GM23248 (cell line): ENCODE data around the gene CRISPLD2. TPM values are rescaled to one million over a fixed set of nuclear protein-coding genes. Genes with fewer than 3 reads are reported as not detected.

Experiments
- DNase-seq: peaks from one replicate; pipeline ENCODE4 v3.0.0-alpha.2; 2015
- H2AFZ ChIP-seq: fragments of 200-600 bp; sonication (generic); 2 replicates; pipeline ENCODE4 v1.6.1; 2016; ENCODE audit warnings: antibody characterized with exemption
- H3F3A ChIP-seq: fragments of 200-600 bp; sonication (generic); 2 replicates; pipeline ENCODE4 v1.6.1; 2016; ENCODE audit warnings: mild to moderate bottlenecking, antibody characterized with exemption, mixed run types; ENCODE audit not compliant: insufficient read depth
- H3K27ac ChIP-seq: fragments of 200-600 bp; sonication (generic); 2 replicates; pipeline ENCODE4 v1.5.1; 2016; ENCODE audit warnings: mild to moderate bottlenecking
- H3K27me3 ChIP-seq: fragments of 200-600 bp; sonication (generic); replicated peaks from 2 replicates; pipeline ENCODE4 v1.6.1; 2016; ENCODE audit warnings: mild to moderate bottlenecking; ENCODE audit not compliant: insufficient read depth
- H3K36me3 ChIP-seq: fragments of 200-600 bp; sonication (generic); 2 replicates; pipeline ENCODE4 v1.6.1; 2016; ENCODE audit warnings: low read depth, mild to moderate bottlenecking
- H3K4me1 ChIP-seq: fragments of 200-600 bp; sonication (generic); 2 replicates; pipeline ENCODE4 v1.6.1; 2016; ENCODE audit warnings: mild to moderate bottlenecking; ENCODE audit not compliant: insufficient read depth
- H3K4me2 ChIP-seq: fragments of 200-600 bp; sonication (generic); one replicate; pipeline ENCODE4 v1.6.1; 2016; ENCODE audit warnings: mild to moderate bottlenecking; ENCODE audit not compliant: unreplicated experiment
- H3K4me3 ChIP-seq: fragments of 200-600 bp; sonication (generic); 2 replicates; pipeline ENCODE4 v1.5.1; 2016; ENCODE audit warnings: mild to moderate bottlenecking
- H3K79me2 ChIP-seq: fragments of 200-600 bp; sonication (generic); 2 replicates; pipeline ENCODE4 v1.6.1; 2016; ENCODE audit warnings: mild to moderate bottlenecking; ENCODE audit not compliant: insufficient read depth
- H3K9ac ChIP-seq: fragments of 200-600 bp; sonication (generic); 2 replicates; pipeline ENCODE4 v1.6.1; 2016; ENCODE audit warnings: mild to moderate bottlenecking
- H3K9me2 ChIP-seq: fragments of 200-600 bp; sonication (generic); 2 replicates; pipeline ENCODE4 v1.6.1; 2016; ENCODE audit warnings: mixed run types, mild to moderate bottlenecking, moderate library complexity; ENCODE audit not compliant: insufficient read depth
- H3K9me3 ChIP-seq: fragments of 200-600 bp; sonication (generic); one replicate; pipeline ENCODE4 v1.6.1; 2017; ENCODE audit warnings: low read depth
- H4K20me1 ChIP-seq: fragments of 200-600 bp; sonication (generic); 2 replicates; pipeline ENCODE4 v1.6.0; 2016; ENCODE audit not compliant: insufficient read depth
- EZH2 ChIP-seq: fragments of 200-600 bp; sonication (generic); IDR thresholded peaks from 2 replicates; pipeline ENCODE4 v1.6.1; 2018; ENCODE audit warnings: antibody characterized with exemption, mild to moderate bottlenecking; ENCODE audit not compliant: insufficient read depth, poor library complexity, severe bottlenecking
- EZH2phosphoT487 ChIP-seq: fragments of 200-600 bp; sonication (generic); IDR thresholded peaks from 2 replicates; pipeline ENCODE4 v1.6.1; 2018; ENCODE audit warnings: antibody characterized with exemption, moderate library complexity, mild to moderate bottlenecking, low read depth; ENCODE audit not compliant: insufficient read depth
- WGBS, 2 experiments: methylation state at CpG; one replicate each; pipeline ENCODE4 v1.1.6; 2015 to 2017; ENCODE audit warnings: low lambda C conversion rate in 2 of 2, low coverage in 1 of 2; ENCODE audit errors: missing lambda C conversion rate in 2 of 2; 5-methylcytosine and 5-hydroxymethylcytosine counted together
- in situ Hi-C: fragments of 300-500 bp; cut with MboI; formaldehyde crosslinking; loops from 2 replicates; pipeline ENCODE4 v1.15.0; 2020
- polyA plus RNA-seq: library from polyadenylated mRNA; unstranded; fragments of >200 nt; fragmentation: Nextera tagmentation; extraction: Ambion mirVana; gene quantifications from 2 replicates; pipeline ENCODE4 v1.2.1, GENCODE V29; 2016
- total RNA-seq: library from RNA; depleted of rRNA; stranded (reverse); fragments of >200 nt; shearing (Covaris generic); gene quantifications from 2 replicates; pipeline ENCODE4 v1.2.3, GENCODE V29; 2014

The CRISPLD2 gene
- total and polyA plus RNA-seq, 2 experiments from 2014 or later = 21.5 to 36.3 TPM

- in situ Hi-C loops = no loop called here
Measured at GRCh38 chr16:84925773-84926372, 106.1 kb downstream of the CRISPLD2 start.

GRCh38 chr16:84926462-84926861 lies 106.7 kb downstream of the CRISPLD2 start:
- in situ Hi-C loops = no loop called here

More at GRCh38 chr16:84925773-84926372, 106.1 kb downstream of the CRISPLD2 start:
- H3K9me3 ChIP-seq = no peaks in the 10 kb centered on the region
- TF ChIP-seq EZH2 (no peak), EZH2phosphoT487 (no peak)
- H3K4me1 ChIP-seq = peaks cover 18% of the 10 kb centered on the region
- no peak overlapping the region for H3K4me3 ChIP-seq
- H3K79me2 ChIP-seq = no peaks in the 10 kb centered on the region
- no peak overlapping the region for H3K4me2 ChIP-seq
- no peak overlapping the region for H3K9ac ChIP-seq
- no peaks in the 10 kb centered on the region for H4K20me1 ChIP-seq
- DNase-seq = no peak
- no peaks in the 10 kb centered on the region for H3K27me3 ChIP-seq
- 65 to 66% methylated on average over 19 of the region's 19 CpGs for WGBS, 2 experiments
- no peaks in the 10 kb centered on the region for H3K9me2 ChIP-seq
- no peak overlapping the region for H2AFZ ChIP-seq
- H3K27ac ChIP-seq = no peak overlapping the region
- H3F3A ChIP-seq = no peaks in the 10 kb centered on the region; the same call in 1 of the 2 replicates
- no peaks in the 10 kb centered on the region for H3K36me3 ChIP-seq

GRCh38 chr16:84927621-84928591 lies 108.1 kb downstream of the CRISPLD2 start:
- no peaks in the 10 kb centered on the region for H3K27me3 ChIP-seq
- no peak overlapping the region for H3K4me3 ChIP-seq
- 75 to 80% methylated on average over 29 to 32 of the region's 34 CpGs for WGBS, 2 experiments
- no peaks in the 10 kb centered on the region; the same call in 1 of the 2 replicates for H3F3A ChIP-seq
- H3K9me2 ChIP-seq = no peaks in the 10 kb centered on the region
- no peaks in the 10 kb centered on the region for H4K20me1 ChIP-seq
- TF ChIP-seq EZH2 = no peak
- TF ChIP-seq EZH2phosphoT487 = no peak
- H3K4me1 ChIP-seq = peaks cover 18% of the 10 kb centered on the region
- H3K9ac ChIP-seq = no peak overlapping the region
- DNase-seq = no peak
- no peaks in the 10 kb centered on the region for H3K36me3 ChIP-seq
- H3K79me2 ChIP-seq = no peaks in the 10 kb centered on the region
- H3K4me2 ChIP-seq = no peak overlapping the region
- 0 out of 2 replicates have a peak overlapping the region, but pooled peaks have one; percentile 19 for H2AFZ ChIP-seq
- H3K27ac ChIP-seq = no peak overlapping the region
- H3K9me3 ChIP-seq = no peaks in the 10 kb centered on the region
- in situ Hi-C loops = no loop called here

More at GRCh38 chr16:84926462-84926861, 106.7 kb downstream of the CRISPLD2 start:
- H3K79me2 ChIP-seq = no peaks in the 10 kb centered on the region
- H2AFZ ChIP-seq = no peak overlapping the region
- no peaks in the 10 kb centered on the region; the same call in 1 of the 2 replicates for H3F3A ChIP-seq
- DNase-seq = no peak
- H3K4me1 ChIP-seq = peaks cover 18% of the 10 kb centered on the region
- no peaks in the 10 kb centered on the region for H3K27me3 ChIP-seq
- H3K4me3 ChIP-seq = no peak overlapping the region
- no peak overlapping the region for H3K4me2 ChIP-seq
- TF ChIP-seq EZH2phosphoT487 = no peak
- TF ChIP-seq EZH2 = no peak
- H4K20me1 ChIP-seq = no peaks in the 10 kb centered on the region
- H3K27ac ChIP-seq = no peak overlapping the region
- H3K36me3 ChIP-seq = no peaks in the 10 kb centered on the region
- no peak overlapping the region for H3K9ac ChIP-seq
- H3K9me3 ChIP-seq = no peaks in the 10 kb centered on the region
- 50 to 55% methylated on average over 7 of the region's 7 CpGs for WGBS, 2 experiments
- H3K9me2 ChIP-seq = no peaks in the 10 kb centered on the region

GRCh38 chr16:84928679-84929420 lies 109.1 kb downstream of the CRISPLD2 start:
- DNase-seq = peak; percentile 90
- Histone ChIP-seq H3K27ac (no peak overlapping the region), H3K36me3 (no peaks in the 10 kb centered on the region), H2AFZ (peak overlapping the region; percentile 36; the same call in 1 of the 2 replicates), H3K9me3 (no peaks in the 10 kb centered on the region), H3K27me3 (no peaks in the 10 kb centered on the region), H3K9me2 (no peaks in the 10 kb centered on the region), H4K20me1 (no peaks in the 10 kb centered on the region), H3K4me2 (peak overlapping the region; percentile 46), H3F3A (no peaks in the 10 kb centered on the region; the same call in 1 of the 2 replicates), H3K79me2 (no peaks in the 10 kb centered on the region), H3K4me1 (peaks cover 23% of the 10 kb centered on the region), H3K4me3 (no peak overlapping the region), H3K9ac (peak overlapping the region; percentile 51)
- 10 to 14% methylated on average over 16 of the region's 16 CpGs for WGBS, 2 experiments
- in situ Hi-C loops = no loop called here
- TF ChIP-seq EZH2phosphoT487 (no peak), EZH2 (no peak)
